HG02759 (cell line): ENCODE results near the gene LSM8.
"Not testable (repeated sequence)": the region's sequence is repeated elsewhere in the genome, so short reads cannot be mapped to it uniquely, and the experiment has no call there.

Source experiments
- ATAC-seq: cut with Tn5 transposase; IDR thresholded peaks from one replicate; pipeline ENCODE4 v1.9.1; 2021; ENCODE audit warnings: mild to moderate bottlenecking, moderate library complexity; ENCODE audit not compliant: unreplicated experiment

LSM8 gene

DNA sequence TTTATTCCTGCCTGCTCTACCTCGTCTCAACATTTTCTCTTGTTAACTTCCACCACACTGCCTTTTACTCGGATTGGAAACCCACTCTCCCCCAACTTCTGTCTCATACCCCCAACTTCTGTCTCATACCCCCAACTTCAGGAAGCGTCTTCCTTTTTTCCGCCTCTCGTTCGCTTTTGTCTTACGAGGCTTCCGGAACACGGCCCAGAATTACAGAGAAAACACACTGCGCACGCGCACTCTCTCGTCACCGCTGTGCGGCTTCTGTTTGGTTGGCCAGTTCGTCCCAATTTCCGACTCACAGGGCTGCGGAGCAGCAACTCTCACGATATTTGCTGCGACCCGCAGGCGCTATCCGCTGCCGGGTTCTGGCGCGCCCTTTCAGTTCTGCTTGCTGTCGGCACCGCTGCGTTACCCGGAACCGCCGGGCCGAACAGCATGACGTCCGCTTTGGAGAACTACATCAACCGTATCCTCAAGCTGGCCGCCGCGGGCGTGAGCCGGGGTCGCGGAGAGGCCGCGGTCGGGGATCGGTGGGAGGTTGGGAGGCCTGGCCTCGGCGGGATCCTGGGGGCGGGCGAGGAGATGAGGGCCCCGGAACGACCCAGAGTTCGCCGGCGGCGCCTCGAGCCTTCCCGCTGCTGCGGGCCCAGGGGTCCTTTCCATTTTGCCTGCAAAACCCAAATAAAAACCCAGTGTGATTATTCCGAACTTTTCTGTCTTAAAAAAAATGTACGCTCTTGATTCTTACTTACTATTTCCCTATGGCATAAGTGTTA is at the start of gene LSM8:
LSM8 (plus strand) TSS at position 379 of the 779 bp plus-strand sequence; CDS start at position 439, 60 bp downstream.
- ATAC-seq = peak; percentile 99

DNA sequence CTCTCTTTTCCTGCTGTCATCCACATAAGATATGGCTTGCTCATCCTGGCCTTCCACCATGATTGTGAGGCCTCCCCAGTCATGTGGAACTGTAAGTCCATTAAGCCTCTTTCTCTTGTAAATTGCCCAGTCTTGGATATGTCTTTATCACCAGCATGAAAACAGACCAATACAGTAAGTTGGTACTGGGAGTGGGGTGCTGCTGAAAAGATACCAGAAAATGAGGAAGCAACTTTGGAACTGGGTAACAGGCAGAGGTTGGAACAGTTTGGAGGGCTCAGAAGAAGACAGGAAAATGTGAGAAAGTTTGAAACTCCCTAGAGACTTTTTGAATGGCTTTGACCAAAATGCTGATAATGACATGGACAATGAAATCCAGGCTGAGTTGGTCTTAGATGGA is 49.5 kb upstream of the LSM8 start:
- ATAC-seq = not testable (repeated sequence)

- ATAC-seq = no peak
Observed at GRCh38 chr7:118140468-118140867, 43.5 kb upstream of the LSM8 start.

- ATAC-seq = no peak
Observed at GRCh38 chr7:118142012-118142411, 42.0 kb upstream of the LSM8 start.

GRCh38 chr7:118148930-118149329 is 35.0 kb upstream of the LSM8 start:
- peak; percentile 50 for ATAC-seq

GRCh38 chr7:118149394-118149793 is 34.6 kb upstream of the LSM8 start:
- no peak for ATAC-seq

- no peak for ATAC-seq
Observed at GRCh38 chr7:118151671-118152070, 32.3 kb upstream of the LSM8 start.

DNA sequence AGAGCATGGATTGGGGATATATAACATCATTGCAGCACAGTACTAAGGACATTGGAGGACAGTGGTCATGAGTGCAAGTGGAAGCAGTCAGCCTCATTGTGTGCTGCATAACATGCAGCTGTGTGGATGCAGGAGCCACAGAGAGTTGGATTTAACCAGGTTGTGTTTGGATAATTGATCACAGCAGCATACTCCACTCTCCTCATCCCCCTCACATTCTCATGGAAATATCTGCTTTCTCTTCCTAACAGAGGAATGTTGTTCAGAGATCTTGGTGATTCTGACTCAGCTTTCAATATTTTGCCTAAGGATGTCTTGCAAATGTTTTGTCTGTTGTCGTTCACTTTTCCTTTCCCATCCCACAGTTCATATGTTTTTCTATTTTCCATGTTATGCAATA is 31.8 kb upstream of the LSM8 start:
- no peak for ATAC-seq

DNA sequence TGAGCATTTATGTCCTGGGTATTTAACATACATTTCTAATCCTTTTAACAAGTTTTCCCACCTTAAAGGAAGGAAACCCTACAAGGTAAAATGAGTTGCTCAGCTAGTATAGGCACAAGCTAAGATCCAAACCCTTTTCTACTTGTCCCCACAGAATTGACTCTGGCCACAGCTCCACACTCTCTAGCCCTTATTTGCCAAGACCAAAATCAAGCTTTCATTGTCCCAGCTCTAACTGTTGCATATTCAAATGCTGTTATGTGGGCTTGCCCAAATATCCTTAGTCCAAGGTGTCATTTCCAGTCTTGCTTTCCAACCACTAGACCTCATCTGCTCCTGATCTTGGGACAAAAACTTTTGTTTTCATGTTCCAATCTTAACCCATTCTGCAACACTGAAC is 31.3 kb upstream of the LSM8 start:
- ATAC-seq = no peak

GRCh38 chr7:118153551-118154177 is 30.3 kb upstream of the LSM8 start:
- ATAC-seq = no peak

GRCh38 chr7:118158766-118159165 is 25.2 kb upstream of the LSM8 start:
- ATAC-seq = no peak

GRCh38 chr7:118169146-118169545 is 14.8 kb upstream of the LSM8 start:
- no peak for ATAC-seq

DNA sequence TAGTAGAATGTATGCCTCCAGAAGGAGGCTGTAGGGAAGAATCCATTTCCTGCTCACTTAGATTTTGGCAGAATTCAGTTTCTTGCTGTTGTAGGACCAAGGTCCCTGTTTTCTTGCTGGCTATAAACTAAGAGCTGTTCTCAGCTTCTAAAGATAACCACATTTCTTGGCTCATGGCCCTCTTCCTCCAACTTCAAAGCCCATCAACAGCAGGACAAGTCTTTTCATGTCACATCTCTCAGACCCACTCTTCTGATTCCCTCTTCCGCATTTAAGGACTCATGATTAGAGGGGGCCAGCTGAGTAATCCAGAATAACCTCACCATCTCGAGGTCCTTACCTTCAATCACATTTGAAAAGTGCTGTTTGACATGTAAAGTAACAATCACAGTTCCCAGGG is 8.2 kb upstream of the LSM8 start:
- ATAC-seq = no peak

DNA sequence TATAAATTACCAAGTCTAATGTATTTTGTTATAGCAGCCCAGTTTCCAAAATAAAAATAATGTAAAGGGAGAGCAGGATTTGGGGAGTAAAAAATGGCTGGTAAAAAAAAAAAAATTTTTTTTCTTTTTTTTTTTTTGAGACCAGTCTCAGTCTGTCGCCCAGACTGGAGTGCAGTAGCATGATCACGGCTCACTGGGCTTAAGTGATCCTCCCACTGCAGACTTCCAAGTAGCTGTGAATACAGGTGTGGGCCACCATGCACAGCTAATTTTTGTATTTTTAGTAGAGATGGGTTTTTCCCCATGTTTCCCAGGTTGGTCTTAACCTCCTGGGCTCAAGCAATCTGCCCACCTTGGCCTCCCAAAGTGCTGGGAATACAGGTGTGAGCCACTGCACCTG is 4.8 kb upstream of the LSM8 start:
- ATAC-seq = no peak

DNA sequence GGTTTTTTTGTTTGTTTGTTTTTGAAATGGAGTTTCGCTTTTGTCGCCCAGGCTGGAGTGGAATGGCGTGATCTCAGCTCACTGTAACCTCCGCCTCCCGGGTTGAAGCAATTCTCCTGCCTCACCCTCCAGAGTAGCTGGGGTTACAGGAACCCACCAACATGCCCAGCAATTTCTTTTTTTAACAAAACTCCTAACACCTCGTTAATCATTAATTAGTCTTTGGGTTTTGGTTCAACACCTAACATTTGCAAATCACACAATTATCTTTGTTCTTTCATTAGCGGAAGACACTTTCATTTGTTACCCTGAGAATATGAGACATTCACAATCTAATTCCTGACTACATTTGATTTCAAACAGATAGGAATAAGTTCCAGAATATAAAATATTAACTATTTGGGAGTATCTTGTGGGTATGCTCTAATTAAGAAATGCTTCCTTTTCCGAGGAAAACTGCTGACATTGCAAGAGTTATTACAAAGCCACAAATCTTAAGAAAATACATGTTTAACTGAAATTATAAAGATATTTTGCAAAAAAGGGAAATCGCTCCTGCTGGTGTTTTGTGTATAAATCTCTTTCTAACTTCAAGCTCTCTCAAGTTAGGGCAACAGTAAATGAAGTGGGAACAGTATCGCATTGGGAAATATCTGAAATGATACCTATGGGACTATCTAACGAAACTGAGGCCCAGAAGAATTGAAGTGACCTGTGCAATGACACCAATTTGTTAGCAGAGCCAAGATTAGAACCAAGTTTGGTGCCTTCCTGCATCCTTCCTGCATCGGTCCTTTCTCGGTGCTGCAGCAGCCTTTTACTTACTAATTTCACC is 1.2 kb upstream of the LSM8 start:
- no peak for ATAC-seq

DNA sequence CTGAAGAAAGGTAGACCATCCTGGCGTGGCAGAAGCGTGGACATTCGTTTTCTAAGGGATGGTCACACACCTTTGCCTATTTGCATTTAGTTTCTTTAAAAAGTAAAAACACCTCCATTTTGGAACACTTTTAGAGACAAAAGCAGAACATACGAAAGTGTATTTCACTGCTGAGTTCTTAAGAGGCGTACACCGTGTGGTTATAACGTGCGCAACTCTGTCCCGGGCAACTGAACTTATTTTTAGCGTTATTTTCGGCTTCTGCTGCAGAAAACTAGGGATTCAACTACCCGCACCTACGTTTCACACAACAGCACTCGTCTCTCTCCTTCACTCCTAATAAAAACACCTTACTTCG is 557 bp upstream of the LSM8 start:
- ATAC-seq = peak; percentile 1

- ATAC-seq = no peak
Observed at GRCh38 chr7:118184565-118184940, 589 bp downstream of the LSM8 start.

DNA sequence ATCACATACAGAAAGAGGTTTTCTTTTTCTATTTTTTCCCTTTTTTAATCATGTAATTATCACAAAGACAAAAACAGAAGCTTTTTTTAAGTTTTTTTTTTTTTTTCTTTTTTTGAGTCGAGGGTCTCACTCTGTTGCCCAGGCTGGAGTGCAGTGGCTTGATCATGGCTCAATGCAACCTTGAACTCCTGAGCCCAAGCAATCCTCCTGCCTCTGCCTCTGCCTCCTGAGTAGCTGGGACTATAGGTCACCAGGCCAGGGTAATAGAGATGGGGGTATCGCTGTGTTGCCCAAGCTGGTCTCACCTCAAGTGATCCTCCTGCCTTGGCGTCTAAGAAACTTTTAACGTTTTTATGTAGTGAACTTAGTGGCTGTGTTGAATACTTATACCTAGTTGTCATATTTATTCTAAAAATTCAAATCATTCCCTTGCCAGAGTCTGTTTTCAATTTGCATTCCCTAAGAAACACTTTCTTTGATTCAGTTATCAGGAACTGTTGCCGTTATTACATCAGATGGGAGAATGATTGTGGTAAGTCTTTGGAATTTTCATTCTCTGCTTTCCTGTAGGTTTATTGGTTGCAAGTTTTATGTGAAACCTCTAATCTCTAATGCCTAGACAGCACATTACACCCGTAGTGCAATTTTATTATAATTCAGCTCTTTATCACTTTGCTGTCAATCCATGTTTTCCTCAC is 1.3 kb downstream of the LSM8 start:
- no peak for ATAC-seq

GRCh38 chr7:118186501-118186900 is 2.5 kb downstream of the LSM8 start:
- ATAC-seq = no peak

DNA sequence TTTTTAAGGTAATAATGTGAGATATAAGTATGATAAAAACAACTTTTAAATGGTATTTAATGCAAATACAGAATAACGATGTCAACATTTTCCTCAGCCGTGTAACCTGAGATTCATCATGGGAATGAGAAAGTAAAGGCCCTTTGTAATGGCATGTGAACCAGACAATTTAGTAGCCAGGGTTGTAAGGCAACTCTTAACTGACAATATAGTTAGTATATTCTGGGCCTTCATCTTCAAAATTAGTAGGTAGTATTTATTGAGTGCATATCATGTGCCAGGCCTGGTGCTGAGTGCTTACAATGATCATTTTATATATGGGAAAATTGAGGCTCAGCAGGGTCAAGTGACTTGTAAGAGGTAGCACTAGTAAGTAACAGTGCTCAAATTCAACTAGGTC is 10.6 kb downstream of the LSM8 start:
- ATAC-seq = no peak

DNA sequence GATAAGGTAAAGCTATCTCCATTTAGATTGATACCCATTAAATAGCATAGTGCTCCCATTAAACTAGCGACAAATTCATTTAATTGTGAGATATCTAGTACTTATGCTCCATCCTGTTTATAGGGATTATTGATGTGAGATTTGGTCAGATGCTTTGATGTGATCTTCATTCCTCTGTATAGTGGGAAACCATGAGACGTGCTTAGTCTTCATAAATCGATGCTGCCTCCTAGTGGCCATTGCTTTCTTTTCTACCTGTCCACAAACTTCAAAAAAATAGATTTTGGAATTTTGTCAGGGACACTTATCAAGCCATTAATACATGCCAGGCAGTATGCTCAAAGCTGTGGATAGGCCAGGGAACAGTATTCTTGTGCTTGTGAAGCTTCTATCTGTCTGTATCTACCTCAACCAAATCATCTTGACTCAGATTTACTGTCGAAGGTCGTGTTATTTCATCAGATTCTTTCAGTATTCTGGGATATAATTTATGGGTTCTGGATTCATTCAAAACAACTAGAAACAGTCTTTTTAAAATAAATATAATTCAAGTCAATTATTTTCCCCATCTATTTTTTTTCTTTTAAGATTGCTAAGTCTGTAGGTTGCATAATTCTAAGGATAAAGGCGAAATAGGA is 12.0 kb downstream of the LSM8 start:
- ATAC-seq = peak; percentile 75
